CD4-positive, alpha-beta T cell treated with Interleukin-12 subunit alpha and Interleukin-12 subunit beta, for 1 hour (primary cell): ENCODE data around the gene CELSR3.
A peak's percentile ranks its signal among the peaks of the same experiment; 100 is the strongest.

Experiments used
- DNase-seq: peaks from one replicate; pipeline ENCODE4 v3.0.0-alpha.2; 2020

Gene CELSR3

DNA sequence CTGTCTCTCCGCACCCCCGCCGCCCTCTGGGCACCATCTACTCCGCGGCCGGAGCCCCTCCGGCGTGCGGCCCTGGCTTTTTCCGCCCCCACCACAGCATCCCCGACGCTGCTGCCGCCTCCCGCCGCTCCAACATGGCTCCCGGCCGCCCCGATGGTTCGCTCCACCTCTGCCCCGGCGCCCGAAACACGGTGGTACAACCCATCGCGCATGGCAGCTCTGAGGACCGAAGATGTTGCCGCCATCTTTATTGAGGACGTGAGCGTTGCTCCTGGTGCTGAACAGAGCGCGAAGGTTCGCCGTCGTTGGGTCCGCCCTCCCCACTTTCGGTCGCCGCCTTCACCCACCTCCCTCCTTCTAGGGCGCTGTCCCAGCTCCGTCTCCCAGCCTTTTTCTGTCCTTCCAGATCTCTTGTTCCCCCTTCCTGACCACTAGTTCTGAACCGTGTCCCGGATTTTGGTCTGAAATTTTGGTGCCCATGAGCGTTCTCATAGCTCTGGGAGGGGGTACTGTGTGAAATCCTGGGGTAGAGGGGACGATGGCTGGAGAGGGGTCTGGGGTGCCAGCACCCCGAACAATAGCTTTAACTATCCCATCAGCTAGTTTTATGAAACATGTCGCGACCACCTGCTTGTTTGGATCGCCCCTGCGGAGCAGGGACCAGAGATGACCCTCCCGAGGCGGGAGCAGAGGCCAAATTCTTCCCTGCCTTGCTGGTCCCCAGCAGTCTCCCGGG is at the start of gene CELSR3:
TSS of gene CELSR3 (minus strand) at position 134 of the 736 bp plus-strand sequence. CDS start 252 bp downstream, outside the sequence.
- peak; percentile 74 for DNase-seq

GRCh38 chr3:48711727-48712126 is 49.0 kb upstream of the CELSR3 start:
- no peak for DNase-seq

DNA sequence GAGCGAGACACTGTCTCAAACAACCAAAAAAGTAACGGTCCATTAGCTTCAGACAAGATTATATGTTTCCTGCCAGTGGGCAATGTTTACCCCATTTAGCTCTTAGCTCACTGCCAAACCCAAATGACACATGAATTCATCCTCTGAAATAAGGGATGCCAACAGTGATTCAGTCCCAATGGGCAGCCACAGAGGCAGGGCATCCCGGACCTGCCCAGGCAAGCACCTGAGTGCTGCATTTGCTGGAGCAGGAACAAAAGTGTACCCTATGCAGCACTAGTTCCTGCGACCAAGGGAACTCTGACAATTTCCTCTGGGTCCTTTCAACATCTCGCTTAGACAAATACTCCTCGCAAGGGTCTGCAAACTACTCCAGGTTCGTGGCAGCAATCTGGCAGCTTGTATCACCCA is 46.4 kb upstream of the CELSR3 start:
- no peak for DNase-seq

DNA sequence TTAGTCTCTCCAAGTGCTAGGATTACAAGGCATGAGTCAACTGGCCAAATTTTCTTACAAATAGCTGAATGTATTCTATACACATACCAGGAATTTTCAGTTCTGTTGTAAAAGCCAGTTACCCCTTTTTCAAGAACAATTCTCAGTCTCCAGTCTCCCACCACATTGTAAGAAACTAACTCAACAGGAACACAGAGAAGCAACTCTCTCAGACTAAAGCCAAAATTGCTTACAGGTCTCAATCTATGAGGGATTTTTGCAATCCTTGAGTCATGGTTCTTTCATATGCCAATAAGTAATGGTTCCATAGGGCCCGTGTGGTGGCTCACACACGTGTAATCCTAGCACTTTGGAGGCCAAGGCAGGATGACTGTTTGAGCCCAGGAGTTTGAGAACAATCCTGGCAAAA is 45.8 kb upstream of the CELSR3 start:
- no peak for DNase-seq

DNA sequence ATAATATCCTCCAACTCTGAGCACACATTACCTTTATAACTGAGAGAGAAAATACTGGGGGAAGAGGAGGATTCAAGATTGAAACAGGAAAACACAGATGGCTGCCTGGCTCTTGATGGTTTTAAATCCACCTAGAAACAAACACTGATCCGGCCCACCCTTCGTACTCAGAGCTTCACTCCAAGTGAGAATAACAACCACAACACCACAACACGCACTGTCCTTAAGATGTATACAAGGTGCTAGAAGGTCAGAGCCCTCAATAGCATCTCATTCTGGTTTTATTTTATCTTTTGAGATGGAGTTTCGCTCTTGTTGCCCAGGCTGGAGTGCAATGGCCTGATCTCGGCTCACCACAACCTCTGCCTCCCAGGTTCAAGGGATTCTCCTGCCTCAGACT is 44.5 kb upstream of the CELSR3 start:
- no peak for DNase-seq

DNA sequence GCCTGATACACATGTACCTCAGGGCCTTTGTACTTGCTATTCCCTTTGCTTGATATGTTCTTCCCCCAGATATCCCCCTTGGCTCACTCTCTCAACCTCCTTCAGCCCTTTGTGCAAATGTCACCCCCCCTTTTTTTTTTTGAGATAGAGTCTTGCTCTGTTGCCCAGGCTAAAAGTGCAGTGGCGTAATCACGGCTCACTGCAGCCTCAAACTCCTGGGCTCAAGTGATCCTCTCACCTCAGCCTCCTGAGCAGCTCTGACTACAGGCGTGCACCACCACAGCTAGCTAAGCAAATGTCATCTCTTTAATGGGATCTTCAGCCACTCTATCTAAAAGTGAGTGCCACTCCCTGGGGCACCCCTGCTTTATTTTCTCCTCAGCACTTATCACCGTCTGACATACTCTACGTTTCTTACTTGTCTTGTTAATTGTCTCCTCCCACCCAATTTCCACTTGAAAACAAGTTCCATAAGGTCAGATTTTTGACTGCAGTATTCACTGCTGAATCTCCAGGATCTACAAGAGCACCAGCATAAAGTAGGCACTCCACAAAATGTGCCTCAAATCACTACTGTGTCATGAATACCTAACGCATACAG is 39.7 kb upstream of the CELSR3 start:
- DNase-seq: no peak

DNA sequence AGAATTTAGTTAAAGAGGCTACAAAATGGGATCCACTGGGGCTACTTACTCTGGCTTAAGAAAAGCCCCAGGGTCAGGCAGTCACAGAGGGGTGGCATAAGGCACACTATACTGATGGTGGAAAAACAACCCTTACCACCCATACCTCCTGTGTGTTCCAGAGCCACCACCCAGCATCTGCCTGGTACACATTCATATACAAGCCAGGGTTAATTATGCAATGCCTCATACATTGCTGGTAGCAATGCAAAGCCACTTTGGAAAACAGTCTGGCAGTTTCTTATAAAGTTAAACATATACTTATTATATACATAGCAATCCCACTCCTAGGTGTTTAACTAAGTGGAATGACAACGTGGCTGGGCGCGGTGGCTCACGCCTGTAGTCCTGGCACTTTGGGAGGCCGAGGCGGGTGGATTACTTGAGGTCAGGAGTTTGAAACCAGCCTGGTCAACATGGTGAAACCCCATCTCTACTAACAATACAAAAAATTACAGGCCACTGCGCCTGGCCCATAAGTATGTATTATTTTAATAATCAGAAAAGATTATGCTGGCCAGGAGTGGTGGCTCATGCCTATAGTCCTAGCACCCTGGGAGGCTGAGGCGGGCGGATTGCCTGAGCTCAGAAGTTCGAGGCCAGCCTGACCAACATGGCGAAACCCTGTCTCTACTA is 38.2 kb upstream of the CELSR3 start:
- DNase-seq: no peak

GRCh38 chr3:48698891-48699290 is 36.2 kb upstream of the CELSR3 start:
- DNase-seq: no peak

- DNase-seq: no peak
Observed at GRCh38 chr3:48697952-48698351, 35.3 kb upstream of the CELSR3 start.

DNA sequence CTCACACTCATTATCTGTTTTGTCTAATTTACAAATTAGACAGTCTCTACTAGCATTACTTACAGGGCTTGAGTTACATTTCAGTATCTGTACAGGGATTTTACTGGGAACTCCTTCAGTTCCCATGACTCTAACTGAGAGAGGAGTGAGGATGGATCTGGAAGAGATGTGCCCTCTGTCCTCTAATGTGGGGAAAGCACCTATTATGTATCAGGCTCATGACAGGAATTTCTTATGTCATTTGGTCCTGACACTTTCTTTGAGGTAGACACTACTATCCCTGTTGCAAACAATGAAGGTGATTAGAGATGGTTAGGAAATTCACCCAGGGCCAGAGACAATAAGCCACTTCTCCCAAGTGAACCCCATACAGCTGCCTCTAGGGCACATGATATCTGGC is 33.9 kb upstream of the CELSR3 start:
- DNase-seq: no peak

- DNase-seq: no peak
Observed at GRCh38 chr3:48696156-48696555, 33.5 kb upstream of the CELSR3 start.

GRCh38 chr3:48695393-48695753 is 32.7 kb upstream of the CELSR3 start:
- no peak for DNase-seq

DNA sequence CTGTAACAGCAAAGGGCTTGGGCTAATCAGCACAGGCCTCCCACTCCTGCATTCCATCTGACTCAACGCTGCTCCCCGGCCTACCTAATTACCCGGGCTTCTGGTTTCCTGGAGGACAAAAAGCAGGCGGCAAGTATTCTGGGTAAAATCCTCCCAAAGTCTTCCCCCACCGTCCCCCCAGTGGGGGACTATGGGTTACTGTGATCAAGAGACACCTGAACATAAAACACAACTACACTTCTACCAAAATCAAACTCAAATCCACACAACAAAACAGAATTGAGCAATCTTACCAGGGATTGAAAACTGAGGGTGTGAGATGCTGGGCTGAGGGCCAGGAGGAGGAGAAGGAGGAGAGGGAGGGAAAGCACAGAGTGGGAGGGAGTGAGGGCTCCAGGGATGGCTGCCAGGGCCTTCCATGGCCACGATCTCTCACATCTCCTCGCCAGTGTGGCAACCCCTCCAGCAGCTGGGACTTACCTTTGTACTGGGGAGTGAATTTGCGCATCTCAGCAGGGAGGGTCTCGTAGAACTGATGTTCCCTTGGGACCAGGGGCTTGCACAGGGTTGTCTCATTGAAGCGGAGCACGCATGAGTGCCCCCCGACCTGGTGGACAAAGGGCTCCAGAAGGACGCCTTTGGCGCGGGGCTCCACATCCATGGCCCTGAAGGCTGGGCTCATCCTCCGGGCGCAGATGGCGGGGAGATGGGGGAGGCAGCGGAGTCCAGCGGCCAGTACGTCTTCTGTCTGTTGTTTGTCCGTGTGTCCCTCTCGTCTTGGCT is 32.1 kb upstream of the CELSR3 start:
- DNase-seq: no peak

GRCh38 chr3:48693826-48694225 is 31.1 kb upstream of the CELSR3 start:
- DNase-seq: no peak

DNA sequence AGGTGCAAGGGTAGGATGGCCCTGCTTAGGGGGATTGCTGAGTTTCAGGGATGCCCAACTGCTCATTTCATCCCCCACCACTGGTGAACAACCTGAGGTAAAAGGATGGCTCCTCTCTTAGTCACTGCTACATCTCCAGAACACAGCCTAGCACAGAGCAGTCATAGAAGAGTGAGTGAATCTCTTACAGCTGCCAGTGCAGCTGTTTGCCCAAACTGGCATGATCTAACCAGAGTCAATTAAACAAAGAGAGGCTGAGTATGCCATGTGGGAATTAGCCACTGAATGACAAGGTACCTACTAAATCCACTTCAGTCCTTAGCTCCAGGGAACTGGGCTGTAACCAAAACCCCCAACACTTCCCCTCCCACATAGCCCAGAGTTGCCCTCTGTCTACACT is 29.9 kb upstream of the CELSR3 start:
- DNase-seq: no peak

DNA sequence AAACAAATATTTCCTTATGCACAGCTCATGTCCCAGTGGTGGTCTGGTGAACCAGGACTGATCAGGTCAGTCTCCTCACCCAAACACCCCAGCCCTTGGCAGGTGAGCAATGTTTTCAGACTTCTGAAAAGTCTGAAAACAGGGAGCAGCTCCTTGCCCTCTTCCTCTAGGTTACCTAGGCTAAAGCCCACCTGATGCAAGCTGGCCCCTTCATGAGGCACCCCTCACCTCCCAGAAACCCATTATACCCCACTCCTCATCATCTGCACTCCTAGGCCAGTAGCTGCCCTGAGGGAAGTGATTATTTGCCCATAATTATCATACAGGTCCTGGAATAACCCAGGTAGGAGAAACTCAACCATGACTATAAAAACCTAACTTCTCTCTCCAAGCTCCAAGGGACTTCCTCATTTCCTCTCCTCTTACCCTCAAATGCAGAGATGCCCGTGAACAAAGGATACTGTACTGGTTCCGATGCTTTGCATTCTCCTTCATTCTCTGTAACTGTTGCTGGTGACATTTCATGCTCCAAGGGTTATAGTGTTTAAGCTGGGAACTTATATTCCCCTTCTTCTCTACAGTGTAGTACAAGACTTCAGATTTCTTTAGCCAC is 28.3 kb upstream of the CELSR3 start:
- no peak for DNase-seq

- DNase-seq: no peak
Observed at GRCh38 chr3:48689384-48689783, 26.7 kb upstream of the CELSR3 start.

DNA sequence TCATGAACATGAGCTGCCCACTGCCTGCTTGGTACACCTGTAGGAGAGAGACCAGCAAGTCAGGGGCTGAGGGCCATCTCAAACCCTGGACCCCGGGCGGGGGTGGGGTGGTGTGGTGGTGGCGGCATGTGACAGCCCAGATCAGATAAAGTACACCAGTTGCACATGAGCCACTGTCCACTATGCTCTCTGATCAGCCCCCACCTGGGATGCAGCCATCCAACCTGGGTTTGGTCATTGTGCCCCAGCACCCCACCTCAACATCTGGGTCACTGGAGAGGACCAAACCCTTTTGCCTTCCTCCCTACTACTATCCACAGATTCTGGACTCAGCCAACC is 26.0 kb upstream of the CELSR3 start:
- DNase-seq: no peak

GRCh38 chr3:48688032-48688736 is 25.5 kb upstream of the CELSR3 start:
- DNase-seq: no peak

- no peak for DNase-seq
Observed at GRCh38 chr3:48687220-48687678, 24.6 kb upstream of the CELSR3 start.

DNA sequence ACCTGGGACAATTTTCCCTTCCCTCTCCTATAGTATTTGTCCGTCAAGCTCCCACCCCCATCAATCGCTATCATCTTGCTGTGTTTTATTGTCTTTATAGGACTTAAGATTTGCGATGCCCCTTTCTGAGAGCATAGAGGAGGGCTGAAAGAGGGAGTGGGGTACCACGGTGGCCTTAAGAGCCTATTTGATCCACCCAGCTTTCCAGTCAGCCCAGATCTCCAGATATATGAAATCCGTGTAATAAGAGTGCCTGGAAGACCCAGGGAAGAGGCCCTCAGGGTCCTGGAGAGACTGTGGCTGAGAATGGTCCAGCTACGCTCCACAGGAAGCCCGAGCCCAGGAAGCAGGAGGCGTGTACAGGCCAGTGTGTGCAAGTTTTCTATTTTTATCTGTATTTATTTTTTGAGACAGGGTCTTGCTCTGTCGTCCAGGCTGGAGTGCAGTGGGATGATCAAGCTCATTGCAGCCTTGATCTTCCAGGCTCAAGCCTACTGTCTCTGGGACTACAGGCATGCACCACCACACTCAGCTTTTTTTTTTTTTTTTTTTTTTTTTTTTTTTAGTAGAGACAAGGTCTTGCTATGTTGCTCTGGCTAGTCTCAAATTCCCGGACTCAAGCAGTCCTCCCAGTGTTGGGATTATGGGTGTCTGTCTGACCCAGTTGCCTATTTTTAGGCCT is 24.0 kb upstream of the CELSR3 start:
- no peak for DNase-seq
